Ishikawa (cell line): Measurements from ENCODE around the gene ZSWIM6.

ENCODE experiments used
- CEBPB ChIP-seq: IDR thresholded peaks from 2 replicates; pipeline ENCODE4 v1.6.1; 2012
- CREB1 ChIP-seq: IDR thresholded peaks from 2 replicates; pipeline ENCODE4 v1.6.1; 2012; ENCODE audit warnings: low read depth
- EGR1 ChIP-seq: IDR thresholded peaks from 2 replicates; pipeline ENCODE4 v1.6.1; 2012
- EP300 ChIP-seq: IDR thresholded peaks from 2 replicates; pipeline ENCODE4 v1.6.1; 2012; ENCODE audit warnings: borderline replicate concordance
- FOXM1 ChIP-seq: IDR thresholded peaks from 2 replicates; pipeline ENCODE4 v1.6.1; 2012; ENCODE audit warnings: low read depth, borderline replicate concordance
- NFIC ChIP-seq: IDR thresholded peaks from 2 replicates; pipeline ENCODE4 v1.6.1; 2012
- RAD21 ChIP-seq: IDR thresholded peaks from 2 replicates; pipeline ENCODE4 v1.6.1; 2012; ENCODE audit warnings: low read depth
- TAF1 ChIP-seq: IDR thresholded peaks from 2 replicates; pipeline ENCODE4 v1.6.1; 2012; ENCODE audit warnings: low read depth, mild to moderate bottlenecking
- TCF12 ChIP-seq: IDR thresholded peaks from 2 replicates; pipeline ENCODE4 v1.6.1; 2012; ENCODE audit warnings: low read depth
- TEAD4 ChIP-seq: IDR thresholded peaks from 2 replicates; pipeline ENCODE4 v1.6.1; 2012
- YY1 ChIP-seq: IDR thresholded peaks from 2 replicates; pipeline ENCODE4 v1.6.1; 2012; ENCODE audit warnings: low read depth
- TF ChIP-seq, protein P1 (sequence below): IDR thresholded peaks from 2 replicates; pipeline ENCODE4 v1.6.1; 2012
- TF ChIP-seq, protein P2 (sequence below): IDR thresholded peaks from 2 replicates; pipeline ENCODE4 v1.6.1; 2012; ENCODE audit warnings: low read depth, mild to moderate bottlenecking
- TF ChIP-seq, protein P3 (sequence below): IDR thresholded peaks from 2 replicates; pipeline ENCODE4 v1.6.1; 2012

DNA sequence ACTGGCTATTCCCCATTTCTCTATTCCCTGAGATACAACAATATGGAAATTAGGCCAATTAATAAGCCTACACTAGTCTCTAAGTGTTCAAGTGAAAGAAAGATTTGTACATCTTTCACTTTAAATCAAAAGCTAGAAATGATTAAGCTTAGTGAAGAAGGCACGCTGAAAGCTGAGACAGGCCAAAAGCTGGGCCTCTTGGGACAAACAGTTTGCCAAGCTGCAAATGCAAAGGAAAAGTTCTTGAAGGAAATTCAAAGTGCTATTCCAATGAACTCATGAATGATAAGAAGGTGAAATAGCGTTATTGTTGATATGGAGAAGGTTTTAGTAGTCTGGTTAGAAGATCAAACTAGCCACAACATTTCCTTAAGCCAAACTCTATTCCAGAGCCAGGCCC is 256.2 kb downstream of the ZSWIM6 start:
- TF ChIP-seq TAF1 (no peak), EP300 (no peak), TEAD4 (no peak), NFIC (no peak), RAD21 (no peak), TCF12 (no peak), CEBPB (no peak), YY1 (no peak), EGR1 (no peak), CREB1 (no peak), FOXM1 (no peak)
- TF ChIP-seq, protein P1, sequence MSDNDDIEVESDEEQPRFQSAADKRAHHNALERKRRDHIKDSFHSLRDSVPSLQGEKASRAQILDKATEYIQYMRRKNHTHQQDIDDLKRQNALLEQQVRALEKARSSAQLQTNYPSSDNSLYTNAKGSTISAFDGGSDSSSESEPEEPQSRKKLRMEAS = no peak
- TF ChIP-seq, protein P2, sequence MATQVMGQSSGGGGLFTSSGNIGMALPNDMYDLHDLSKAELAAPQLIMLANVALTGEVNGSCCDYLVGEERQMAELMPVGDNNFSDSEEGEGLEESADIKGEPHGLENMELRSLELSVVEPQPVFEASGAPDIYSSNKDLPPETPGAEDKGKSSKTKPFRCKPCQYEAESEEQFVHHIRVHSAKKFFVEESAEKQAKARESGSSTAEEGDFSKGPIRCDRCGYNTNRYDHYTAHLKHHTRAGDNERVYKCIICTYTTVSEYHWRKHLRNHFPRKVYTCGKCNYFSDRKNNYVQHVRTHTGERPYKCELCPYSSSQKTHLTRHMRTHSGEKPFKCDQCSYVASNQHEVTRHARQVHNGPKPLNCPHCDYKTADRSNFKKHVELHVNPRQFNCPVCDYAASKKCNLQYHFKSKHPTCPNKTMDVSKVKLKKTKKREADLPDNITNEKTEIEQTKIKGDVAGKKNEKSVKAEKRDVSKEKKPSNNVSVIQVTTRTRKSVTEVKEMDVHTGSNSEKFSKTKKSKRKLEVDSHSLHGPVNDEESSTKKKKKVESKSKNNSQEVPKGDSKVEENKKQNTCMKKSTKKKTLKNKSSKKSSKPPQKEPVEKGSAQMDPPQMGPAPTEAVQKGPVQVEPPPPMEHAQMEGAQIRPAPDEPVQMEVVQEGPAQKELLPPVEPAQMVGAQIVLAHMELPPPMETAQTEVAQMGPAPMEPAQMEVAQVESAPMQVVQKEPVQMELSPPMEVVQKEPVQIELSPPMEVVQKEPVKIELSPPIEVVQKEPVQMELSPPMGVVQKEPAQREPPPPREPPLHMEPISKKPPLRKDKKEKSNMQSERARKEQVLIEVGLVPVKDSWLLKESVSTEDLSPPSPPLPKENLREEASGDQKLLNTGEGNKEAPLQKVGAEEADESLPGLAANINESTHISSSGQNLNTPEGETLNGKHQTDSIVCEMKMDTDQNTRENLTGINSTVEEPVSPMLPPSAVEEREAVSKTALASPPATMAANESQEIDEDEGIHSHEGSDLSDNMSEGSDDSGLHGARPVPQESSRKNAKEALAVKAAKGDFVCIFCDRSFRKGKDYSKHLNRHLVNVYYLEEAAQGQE = no peak
- TF ChIP-seq, protein P3, sequence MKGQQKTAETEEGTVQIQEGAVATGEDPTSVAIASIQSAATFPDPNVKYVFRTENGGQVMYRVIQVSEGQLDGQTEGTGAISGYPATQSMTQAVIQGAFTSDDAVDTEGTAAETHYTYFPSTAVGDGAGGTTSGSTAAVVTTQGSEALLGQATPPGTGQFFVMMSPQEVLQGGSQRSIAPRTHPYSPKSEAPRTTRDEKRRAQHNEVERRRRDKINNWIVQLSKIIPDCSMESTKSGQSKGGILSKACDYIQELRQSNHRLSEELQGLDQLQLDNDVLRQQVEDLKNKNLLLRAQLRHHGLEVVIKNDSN = no peak
